ENCODE results near the gene SYCP2L. TPM values are rescaled to one million over a fixed set of nuclear protein-coding genes. Genes with fewer than 3 reads are reported as not detected.
"Not testable (repeated sequence)": the region's sequence is repeated elsewhere in the genome, so short reads cannot be mapped to it uniquely, and the experiment has no call there.

SYCP2L gene
- total RNA-seq, 1 donor from 2014 or later: 0.32 TPM

DNA sequence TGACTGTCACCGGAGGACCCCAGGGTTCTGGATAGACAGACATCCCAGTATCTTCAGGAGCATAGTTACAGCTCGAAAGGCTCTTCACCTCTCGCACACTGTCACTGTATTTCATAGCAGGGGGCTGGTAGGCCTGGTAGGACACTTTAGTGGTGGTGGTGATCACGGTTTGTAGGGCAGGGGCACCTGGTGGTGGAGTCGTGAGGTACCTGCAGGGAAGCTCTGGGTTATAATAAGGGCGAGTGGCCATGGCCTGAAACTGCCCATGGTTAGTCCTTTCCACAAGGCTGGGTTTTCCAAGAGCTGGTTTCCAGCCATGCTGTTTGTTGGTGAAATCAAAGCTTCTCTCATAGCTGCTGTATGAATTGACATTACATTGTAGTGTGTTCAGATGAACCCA lies 12.6 kb upstream of the SYCP2L start:
- Histone ChIP-seq H3K27me3 (no peaks in the 10 kb centered on the region), H3K9me3 (no peaks in the 10 kb centered on the region), H3K27ac (no peak overlapping the region), H3K36me3 (no peaks in the 10 kb centered on the region), H3K4me3 (no peak overlapping the region), H3K4me1 (no peaks in the 10 kb centered on the region)
- TF ChIP-seq, protein P1, sequence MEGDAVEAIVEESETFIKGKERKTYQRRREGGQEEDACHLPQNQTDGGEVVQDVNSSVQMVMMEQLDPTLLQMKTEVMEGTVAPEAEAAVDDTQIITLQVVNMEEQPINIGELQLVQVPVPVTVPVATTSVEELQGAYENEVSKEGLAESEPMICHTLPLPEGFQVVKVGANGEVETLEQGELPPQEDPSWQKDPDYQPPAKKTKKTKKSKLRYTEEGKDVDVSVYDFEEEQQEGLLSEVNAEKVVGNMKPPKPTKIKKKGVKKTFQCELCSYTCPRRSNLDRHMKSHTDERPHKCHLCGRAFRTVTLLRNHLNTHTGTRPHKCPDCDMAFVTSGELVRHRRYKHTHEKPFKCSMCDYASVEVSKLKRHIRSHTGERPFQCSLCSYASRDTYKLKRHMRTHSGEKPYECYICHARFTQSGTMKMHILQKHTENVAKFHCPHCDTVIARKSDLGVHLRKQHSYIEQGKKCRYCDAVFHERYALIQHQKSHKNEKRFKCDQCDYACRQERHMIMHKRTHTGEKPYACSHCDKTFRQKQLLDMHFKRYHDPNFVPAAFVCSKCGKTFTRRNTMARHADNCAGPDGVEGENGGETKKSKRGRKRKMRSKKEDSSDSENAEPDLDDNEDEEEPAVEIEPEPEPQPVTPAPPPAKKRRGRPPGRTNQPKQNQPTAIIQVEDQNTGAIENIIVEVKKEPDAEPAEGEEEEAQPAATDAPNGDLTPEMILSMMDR (IDR thresholded peaks at IDR 0.05): no peak
- intact Hi-C loops (cut with DNase I): no loop called here
- no peak for DNase-seq (ENCODE audit: low spot score in 2 of 2)

DNA sequence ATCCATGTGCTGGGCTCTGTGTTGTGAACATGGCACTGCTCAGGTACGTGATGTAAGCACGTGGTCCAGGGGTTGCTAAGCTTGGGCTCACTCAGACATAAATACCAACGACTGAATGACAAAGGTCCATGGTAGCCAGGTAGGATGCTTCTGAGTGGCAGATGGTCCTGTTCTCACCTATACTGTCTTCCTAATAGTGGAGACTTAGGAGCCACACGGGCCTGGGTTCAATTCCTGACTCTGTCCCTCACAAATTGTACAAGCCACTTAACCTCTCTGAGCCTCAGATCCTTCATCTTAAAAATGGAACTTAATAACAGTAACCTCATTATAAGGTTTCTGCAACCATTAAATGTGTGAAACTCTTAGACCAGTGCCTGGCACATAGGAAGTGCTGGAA lies 11.8 kb upstream of the SYCP2L start:
- TF ChIP-seq, protein P1 (IDR thresholded peaks at IDR 0.05): no peak
- Histone ChIP-seq H3K27me3 (no peaks in the 10 kb centered on the region), H3K27ac (no peak overlapping the region), H3K9me3 (no peaks in the 10 kb centered on the region), H3K4me3 (no peak overlapping the region), H3K36me3 (no peaks in the 10 kb centered on the region), H3K4me1 (no peaks in the 10 kb centered on the region)
- intact Hi-C loops (cut with DNase I): no loop called here
- DNase-seq (ENCODE audit: low spot score in 2 of 2): no peak

DNA sequence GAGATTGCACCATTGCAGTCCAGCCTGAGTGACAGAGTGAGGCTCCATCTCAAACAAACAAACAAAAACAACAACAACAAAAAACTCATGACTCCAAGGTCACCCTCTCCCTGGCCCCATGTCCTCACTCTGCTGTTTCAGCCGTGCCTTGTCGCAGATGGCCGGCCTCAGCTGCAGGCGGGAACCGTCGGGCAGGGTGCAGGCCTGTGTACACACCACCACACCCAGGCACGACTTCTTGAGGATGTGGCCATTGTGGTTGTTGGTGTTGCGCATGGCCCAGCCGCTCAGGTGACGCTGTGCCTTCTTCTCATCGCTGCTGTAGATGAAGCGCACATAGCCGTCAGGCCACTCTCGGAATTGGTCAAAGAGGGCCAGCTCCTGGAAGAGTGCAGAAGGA lies 9.8 kb upstream of the SYCP2L start:
- Histone ChIP-seq H3K27me3 (peaks cover 2% of the 10 kb centered on the region), H3K36me3 (no peaks in the 10 kb centered on the region), H3K27ac (no peak overlapping the region), H3K4me3 (no peak overlapping the region), H3K9me3 (no peaks in the 10 kb centered on the region), H3K4me1 (no peaks in the 10 kb centered on the region)
- TF ChIP-seq, protein P1 (IDR thresholded peaks at IDR 0.05): no peak
- intact Hi-C loops (cut with DNase I): no loop called here
- DNase-seq (ENCODE audit: low spot score in 2 of 2): no peak

DNA sequence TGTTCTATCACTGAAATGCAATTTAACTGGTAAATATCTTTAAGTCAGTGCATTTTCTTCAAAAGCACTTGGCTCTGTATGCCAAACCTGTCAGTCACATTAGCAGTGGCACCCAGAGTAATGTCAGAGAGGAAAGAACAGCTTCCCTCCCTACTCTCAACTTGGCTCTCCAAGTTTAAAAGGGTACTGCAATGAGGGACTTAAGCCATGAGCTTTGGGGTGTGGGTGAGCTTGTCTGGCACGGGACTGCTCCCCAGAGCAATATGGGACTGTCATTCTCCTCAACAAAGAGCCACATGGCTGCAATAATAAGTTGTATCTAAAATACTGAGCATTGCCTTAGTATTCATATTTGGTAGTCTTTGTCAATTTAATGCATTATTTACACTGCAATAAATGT lies 9.0 kb upstream of the SYCP2L start:
- TF ChIP-seq, protein P1 (IDR thresholded peaks at IDR 0.05): no peak
- intact Hi-C loops (cut with DNase I): no loop called here
- H3K4me1 ChIP-seq: no peaks in the 10 kb centered on the region
- H3K4me3 ChIP-seq: no peak overlapping the region
- H3K36me3 ChIP-seq: no peaks in the 10 kb centered on the region
- no peak overlapping the region for H3K27ac ChIP-seq
- no peaks in the 10 kb centered on the region for H3K9me3 ChIP-seq
- H3K27me3 ChIP-seq: peaks cover 9% of the 10 kb centered on the region
- DNase-seq (ENCODE audit: low spot score in 2 of 2): no peak

DNA sequence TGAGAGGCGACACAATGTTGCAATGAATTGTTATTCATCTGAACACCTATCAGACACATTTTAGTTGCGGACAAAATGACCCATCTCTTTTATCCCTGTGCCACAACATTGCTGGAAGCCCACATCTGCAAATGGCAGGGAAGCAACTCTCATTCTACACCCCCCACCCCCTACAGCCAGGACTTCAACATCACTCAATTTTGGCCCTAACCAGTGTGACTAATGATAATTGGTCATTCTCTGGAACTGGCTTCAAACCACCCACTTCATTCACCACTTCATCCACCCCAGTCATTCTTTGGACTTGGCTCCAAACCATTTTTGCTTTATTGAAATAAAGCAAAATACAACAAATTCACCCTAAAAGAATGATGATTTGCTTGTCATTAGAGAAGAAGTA lies 6.5 kb upstream of the SYCP2L start:
- Histone ChIP-seq H3K4me3 (no peak overlapping the region), H3K27me3 (peaks cover 15% of the 10 kb centered on the region), H3K36me3 (no peaks in the 10 kb centered on the region), H3K4me1 (no peaks in the 10 kb centered on the region), H3K27ac (no peak overlapping the region), H3K9me3 (no peaks in the 10 kb centered on the region)
- intact Hi-C loops (cut with DNase I): no loop called here
- DNase-seq (ENCODE audit: low spot score in 2 of 2): no peak
- TF ChIP-seq, protein P1 (IDR thresholded peaks at IDR 0.05): no peak

DNA sequence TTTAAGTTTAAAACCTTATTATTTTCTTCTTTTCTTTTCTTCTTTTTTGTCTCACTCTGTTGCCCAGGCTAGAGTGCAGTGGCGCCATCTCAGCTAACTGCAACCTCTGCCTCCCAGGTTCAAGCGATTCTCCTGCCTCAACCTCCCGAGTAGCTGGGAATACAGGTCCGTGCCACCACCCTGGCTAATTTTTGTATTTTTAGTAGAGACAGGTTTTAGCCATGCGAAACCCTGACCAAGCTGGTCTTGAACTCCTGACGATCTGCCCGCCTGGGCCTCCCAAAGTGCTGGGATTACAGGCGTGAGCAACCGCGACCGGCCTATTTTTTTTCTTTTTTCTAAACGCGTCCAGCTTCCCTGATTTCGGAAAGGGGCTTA lies 4.6 kb upstream of the SYCP2L start:
- DNase-seq (ENCODE audit: low spot score in 2 of 2); H3K9me3 ChIP-seq; H3K4me1 ChIP-seq; intact Hi-C loops (cut with DNase I); H3K27ac ChIP-seq; H3K36me3 ChIP-seq: not testable (repeated sequence)
- Histone ChIP-seq H3K27me3 (peaks cover 28% of the 10 kb centered on the region), H3K4me3 (peak overlapping the region in 1 of 2 donors; percentile 8)

All from ascending aorta (tissue), 2 donors.